GM12873 (cell line): ENCODE results near the gene ACTR3.

Source experiments
- TF ChIP-seq, protein P1 (sequence below): IDR thresholded peaks from 2 replicates; pipeline ENCODE4 v1.5.1; 2012; ENCODE audit warnings: low read depth, mild to moderate bottlenecking, moderate library complexity, low read length, control low read depth; ENCODE audit not compliant: insufficient read depth; ENCODE audit errors: missing control alignments

Gene ACTR3

DNA sequence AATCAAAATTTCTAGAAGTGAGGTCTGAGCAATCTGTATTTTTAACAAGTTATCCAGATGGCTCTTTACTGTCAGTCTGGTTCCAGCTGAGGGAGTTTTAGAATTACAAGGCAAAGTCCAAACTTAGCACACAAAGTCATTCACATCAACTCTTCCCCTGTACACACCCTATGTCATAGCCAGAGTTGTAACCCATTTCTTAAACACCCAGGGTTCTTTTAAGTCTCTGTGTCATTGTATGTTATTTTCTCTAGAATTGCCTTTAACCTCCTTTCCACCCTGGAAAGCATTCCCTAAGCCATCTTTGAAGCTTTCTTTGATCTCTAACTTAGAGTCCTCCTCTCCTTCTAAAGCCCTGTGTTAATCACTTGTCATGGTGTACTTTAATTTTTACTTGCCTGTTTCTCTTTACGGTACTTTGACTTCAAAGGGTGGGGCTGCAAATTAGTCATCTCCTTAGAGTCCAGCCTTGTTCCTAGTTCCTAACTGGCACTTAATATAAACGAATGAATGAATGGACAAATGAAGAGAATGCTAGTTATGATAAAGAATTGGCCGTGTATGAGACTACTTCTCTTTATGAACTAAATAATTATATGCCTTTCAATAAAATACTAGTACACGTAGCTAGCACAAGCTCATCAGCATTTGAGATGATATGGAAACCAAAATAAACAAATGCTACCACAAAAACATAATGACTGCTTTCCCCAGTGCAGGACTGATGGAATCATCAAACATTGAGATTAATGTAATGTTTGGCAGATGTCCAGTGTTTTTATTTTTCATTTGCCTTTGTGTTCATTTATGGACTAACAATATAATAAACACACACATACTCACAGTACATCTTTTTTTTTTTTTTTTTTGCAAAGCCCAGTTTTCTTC is 11.9 kb upstream of the ACTR3 start:
- TF ChIP-seq, protein P1, sequence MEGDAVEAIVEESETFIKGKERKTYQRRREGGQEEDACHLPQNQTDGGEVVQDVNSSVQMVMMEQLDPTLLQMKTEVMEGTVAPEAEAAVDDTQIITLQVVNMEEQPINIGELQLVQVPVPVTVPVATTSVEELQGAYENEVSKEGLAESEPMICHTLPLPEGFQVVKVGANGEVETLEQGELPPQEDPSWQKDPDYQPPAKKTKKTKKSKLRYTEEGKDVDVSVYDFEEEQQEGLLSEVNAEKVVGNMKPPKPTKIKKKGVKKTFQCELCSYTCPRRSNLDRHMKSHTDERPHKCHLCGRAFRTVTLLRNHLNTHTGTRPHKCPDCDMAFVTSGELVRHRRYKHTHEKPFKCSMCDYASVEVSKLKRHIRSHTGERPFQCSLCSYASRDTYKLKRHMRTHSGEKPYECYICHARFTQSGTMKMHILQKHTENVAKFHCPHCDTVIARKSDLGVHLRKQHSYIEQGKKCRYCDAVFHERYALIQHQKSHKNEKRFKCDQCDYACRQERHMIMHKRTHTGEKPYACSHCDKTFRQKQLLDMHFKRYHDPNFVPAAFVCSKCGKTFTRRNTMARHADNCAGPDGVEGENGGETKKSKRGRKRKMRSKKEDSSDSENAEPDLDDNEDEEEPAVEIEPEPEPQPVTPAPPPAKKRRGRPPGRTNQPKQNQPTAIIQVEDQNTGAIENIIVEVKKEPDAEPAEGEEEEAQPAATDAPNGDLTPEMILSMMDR, result no peak

DNA sequence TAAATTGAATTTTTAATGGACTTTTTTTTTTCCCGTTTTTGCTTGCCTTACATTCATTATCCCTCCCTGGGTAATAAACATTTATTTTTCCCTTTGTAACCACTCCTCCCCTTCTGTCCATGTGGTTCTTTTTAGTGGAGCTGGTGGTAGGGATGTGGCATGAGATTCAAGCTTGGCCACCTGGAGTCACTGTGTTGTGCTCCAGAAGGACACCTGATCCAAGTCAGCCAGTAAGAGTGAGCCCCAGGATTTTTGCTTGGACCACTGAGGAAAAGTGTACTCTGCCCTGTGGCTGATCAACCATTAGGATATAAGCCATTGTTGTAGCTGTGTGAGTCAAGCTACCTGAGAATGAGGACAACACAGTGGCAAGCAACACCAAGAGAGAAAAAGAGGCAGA is 11.1 kb upstream of the ACTR3 start:
- TF ChIP-seq, protein P1, result no peak

DNA sequence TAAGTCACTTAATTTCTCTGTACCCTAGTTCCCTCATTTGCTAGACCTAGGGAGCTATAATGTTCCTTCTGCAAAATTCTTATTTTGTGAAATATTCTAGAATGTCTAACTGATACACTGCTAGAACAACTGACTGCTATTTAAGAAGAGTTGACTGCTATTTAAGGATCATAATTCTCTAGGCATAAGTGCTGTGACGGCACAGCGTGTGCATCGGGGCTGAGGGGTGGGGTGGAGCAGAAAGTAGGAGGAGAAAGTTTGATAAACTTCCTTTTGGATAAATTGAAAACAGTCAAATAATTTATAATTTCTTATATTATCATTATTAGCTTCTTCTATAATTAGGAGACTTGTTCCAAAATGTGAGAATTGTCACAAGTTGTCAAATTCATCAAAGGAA is 10.4 kb upstream of the ACTR3 start:
- TF ChIP-seq, protein P1, result no peak

DNA sequence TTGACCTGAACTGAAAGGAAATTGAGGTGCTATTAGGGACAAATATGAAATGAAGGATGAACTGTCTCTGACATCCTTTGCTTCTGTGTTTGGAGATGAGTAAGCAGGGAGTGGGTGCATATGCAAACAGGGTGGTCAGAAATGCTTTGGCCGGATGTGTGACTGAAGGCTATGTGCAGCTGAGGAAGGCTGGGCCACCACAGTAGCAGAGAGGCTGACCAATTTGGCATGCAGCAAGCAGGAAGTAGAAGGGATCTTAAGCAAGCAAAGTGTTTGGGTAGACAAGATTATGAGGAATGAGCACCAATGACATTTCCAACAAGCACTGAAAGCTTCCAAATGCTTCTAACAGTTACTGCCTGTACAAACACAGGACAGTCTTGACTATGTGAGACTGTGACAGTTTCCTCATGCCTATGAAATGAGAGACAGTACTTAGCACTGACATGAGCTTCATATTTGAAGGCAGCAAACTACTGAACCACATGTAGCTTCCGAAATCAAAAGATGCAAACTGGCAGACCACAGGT is 3.3 kb upstream of the ACTR3 start:
- TF ChIP-seq, protein P1, result no peak

DNA sequence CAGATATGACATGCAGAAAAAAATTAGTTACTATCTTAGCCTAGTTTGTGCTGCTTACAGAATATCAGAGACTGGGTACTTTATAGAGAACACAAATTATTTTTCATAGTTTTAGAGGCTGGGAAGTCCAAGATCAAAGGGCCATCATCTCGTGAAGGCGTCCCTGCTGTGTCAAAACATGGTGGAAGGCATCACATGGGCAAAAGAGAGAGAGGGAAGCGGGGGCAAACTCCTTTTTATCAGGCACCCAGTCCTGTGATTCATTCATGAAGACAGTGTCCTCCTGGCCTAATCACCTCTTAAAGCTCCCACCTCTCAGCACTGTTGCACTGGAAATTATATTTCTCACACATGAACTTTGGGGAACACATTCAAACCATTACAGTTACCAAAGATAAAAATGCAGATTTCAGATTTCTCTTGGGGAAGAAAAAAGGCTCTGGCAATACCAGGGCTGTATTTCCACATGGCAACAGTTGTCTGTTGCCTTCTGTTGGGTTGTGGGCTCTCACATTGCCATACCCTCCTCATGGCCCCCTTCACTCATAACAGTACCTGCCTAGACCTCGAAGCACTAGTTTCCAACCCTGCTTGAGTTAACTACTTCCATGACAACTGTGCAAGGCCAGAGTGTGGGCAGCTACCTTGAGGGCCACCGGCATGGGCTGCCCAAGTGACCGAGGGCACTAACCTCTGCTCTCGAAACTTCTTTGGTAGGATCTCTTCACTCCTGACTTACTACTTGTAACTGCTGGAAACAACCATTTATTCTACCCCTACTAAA is 2.7 kb upstream of the ACTR3 start:
- TF ChIP-seq, protein P1, result no peak

DNA sequence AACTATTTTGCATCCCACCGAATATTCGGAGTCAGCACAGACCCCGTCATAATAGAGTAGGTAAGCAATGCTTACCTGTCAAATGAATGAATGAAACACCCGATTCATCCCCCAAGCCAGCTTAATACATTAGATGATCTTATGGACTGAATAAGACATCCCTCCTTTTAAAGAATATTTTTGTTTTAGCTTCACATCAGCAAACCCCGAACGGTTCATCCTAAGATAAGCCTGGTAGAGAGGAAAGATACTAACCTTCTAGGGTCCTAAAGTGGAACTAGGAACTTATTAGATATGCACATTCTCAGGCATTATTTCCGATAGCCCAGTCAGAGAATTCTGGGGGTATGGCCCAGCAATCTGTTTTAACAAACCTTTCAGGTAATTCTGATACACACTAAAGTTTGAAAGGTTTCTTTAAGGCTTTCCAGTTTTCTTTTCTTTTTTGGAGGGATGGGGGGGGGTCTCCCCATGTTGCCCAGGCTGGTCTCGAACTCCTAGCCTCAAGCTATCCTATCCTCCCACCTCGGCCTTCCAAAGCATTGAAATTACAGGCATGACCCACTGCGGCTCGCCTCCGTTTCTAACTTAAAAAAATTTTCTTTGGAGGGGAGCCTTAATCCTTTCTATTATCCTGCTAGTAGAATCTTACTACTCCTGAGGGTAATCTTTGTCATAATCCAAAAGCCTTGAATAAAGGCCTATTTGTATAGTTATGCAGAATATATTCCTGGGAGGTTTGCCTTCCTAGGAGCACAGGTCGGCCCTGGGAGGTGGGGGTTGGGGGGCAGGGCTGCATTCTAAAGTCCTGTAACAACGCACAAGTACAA is 1.0 kb upstream of the ACTR3 start:
- TF ChIP-seq, protein P1, result no peak
